ENCODE measurements around the gene ARFRP1.
A peak's percentile ranks its signal among the peaks of the same experiment; 100 is the strongest.

Gene ARFRP1, protein sequence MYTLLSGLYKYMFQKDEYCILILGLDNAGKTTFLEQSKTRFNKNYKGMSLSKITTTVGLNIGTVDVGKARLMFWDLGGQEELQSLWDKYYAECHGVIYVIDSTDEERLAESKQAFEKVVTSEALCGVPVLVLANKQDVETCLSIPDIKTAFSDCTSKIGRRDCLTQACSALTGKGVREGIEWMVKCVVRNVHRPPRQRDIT

DNA sequence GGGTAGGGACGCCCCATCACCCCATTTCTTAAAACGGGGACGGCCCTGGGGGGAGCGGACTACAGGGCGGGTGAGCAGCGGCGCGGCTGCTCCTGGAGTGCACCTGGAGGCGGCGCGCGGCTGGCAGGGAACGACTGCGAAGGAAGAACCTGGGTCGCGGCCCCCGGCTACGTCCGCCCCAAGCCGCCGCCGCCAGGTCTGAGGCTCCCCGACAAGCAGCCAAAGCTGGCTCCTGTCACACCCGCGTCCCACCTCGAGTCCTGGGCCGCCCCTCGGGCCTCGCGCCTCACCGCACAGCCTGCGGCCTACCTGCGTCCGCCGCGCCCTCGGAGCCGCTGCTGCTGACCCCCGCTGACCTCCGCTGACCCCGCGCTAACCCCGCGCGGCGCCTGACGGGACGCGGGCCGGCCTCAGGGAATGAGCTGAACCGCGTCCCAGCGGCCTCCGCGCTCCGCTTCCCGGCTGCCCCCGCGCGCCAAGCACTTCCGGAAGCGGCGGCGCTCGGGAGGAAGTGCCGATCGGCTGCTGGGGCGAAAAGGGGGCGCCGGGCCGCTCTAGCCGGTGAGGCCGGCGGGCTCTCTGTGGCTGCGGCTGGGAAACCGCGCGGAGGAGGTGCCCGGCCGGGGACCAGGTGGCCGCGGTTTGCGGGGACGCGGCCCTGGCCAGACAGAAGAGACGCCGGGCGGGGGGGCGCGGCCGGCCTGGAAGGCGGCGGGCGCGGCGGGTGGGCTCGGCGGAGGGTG, at the start of gene ARFRP1, which contains the start of gene ZGPAT:
Gene ARFRP1 (minus strand): TSS at position 419 of the 743 bp plus-strand sequence. CDS start 885 bp downstream, outside the sequence.
Gene ZGPAT (plus strand): TSS at position 482 of the 743 bp plus-strand sequence. CDS start 542 bp downstream, outside the sequence.
- peaks cover 63% of the 10 kb centered on the region for H3K36me3 Mint-ChIP-seq (ENCODE audit: low read depth)
- peaks cover 37% of the 10 kb centered on the region for H3K4me1 Mint-ChIP-seq (ENCODE audit: low read depth)

DNA sequence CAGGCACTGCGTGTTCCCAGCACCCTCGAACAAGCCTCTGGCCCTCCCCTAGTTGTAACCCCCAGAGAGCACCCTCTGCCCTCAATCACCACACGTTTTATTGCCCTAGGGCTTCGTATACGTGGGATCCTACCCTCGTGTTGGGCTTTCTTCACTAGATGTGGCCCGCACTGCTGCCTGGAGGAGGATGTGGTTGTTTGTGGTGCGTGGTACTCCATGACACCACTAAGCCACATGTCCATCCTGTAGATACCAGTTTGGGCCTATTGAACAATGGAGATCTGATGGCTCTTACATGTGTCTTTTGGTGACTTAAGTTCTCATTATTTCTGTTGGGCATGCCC, 48.8 kb upstream of the ARFRP1 start:
- Mint-ChIP-seq H3K9me3 (no peaks in the 10 kb centered on the region), H3K4me1 (ENCODE audit: low read depth) (peaks cover 8% of the 10 kb centered on the region), H3K4me3 (no peak overlapping the region), H3K27me3 (ENCODE audit: low read depth) (no peaks in the 10 kb centered on the region), H3K36me3 (ENCODE audit: low read depth) (no peaks in the 10 kb centered on the region), H3K27ac (no peak overlapping the region)
- no peak for DNase-seq (ENCODE audit: low spot score)

More for the DNA sequence above, at the start of gene ARFRP1, which contains the start of gene ZGPAT:
- peak within 1 kb of the TSS; percentile 88 for H3K27ac Mint-ChIP-seq
- peaks cover 5% of the 10 kb centered on the region for H3K9me3 Mint-ChIP-seq
- H3K27me3 Mint-ChIP-seq (ENCODE audit: low read depth): no peaks in the 10 kb centered on the region
- peak; percentile 91 for DNase-seq (ENCODE audit: low spot score)
- peak within 1 kb of the TSS; percentile 94 for H3K4me3 Mint-ChIP-seq

DNA sequence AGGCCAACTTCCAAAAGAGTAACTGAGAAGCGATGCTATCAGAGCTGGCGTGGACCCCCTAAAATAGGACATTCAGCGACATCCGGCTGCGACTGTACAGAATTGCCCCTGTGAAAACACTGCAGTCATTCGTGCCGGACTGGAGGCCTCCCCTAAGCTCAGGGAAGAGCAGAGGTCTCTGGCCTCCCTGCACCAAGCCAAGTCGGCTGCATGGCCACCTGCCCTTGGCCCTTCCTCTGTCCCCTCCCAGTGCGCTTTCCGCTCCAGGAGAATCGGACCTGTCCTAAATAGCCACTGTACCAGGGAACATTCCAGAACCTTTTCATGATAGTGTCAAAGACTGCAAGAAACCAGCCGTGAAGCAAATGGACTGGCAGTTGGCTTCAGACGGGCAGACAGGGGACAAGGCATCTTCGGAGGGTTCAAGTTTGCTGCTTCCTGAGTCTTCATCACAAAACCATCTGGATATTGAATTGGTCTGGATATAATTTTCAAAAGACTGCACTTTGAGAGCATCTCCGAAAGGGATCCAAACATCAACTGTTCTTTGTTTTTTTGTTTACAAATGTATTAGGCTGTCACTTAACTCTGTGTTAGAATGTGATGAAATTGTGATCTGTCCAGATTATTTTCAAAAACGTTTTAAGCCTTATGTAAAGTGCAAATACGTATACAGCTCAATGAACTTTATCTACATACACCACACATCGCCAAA, 48.3 kb upstream of the ARFRP1 start:
- peaks cover 11% of the 10 kb centered on the region for H3K4me1 Mint-ChIP-seq (ENCODE audit: low read depth)
- H3K27ac Mint-ChIP-seq: no peak overlapping the region
- no peak for DNase-seq (ENCODE audit: low spot score)
- H3K9me3 Mint-ChIP-seq: no peaks in the 10 kb centered on the region
- no peak overlapping the region for H3K4me3 Mint-ChIP-seq
- no peaks in the 10 kb centered on the region for H3K27me3 Mint-ChIP-seq (ENCODE audit: low read depth)
- no peaks in the 10 kb centered on the region for H3K36me3 Mint-ChIP-seq (ENCODE audit: low read depth)

- Mint-ChIP-seq H3K4me1 (ENCODE audit: low read depth) (peaks cover 11% of the 10 kb centered on the region), H3K9me3 (no peaks in the 10 kb centered on the region), H3K36me3 (ENCODE audit: low read depth) (no peaks in the 10 kb centered on the region), H3K27ac (no peak overlapping the region), H3K27me3 (ENCODE audit: low read depth) (no peaks in the 10 kb centered on the region), H3K4me3 (no peak overlapping the region)
- no peak for DNase-seq (ENCODE audit: low spot score)
Observed at GRCh38 chr20:63754008-63754407, 46.2 kb upstream of the ARFRP1 start.

GRCh38 chr20:63753381-63753780, 45.6 kb upstream of the ARFRP1 start:
- Mint-ChIP-seq H3K4me1 (ENCODE audit: low read depth) (peaks cover 11% of the 10 kb centered on the region), H3K9me3 (no peaks in the 10 kb centered on the region), H3K27me3 (ENCODE audit: low read depth) (no peaks in the 10 kb centered on the region), H3K4me3 (no peak overlapping the region), H3K27ac (no peak overlapping the region), H3K36me3 (ENCODE audit: low read depth) (no peaks in the 10 kb centered on the region)
- DNase-seq (ENCODE audit: low spot score): no peak

GRCh38 chr20:63752411-63753101, 44.8 kb upstream of the ARFRP1 start:
- H3K27me3 Mint-ChIP-seq (ENCODE audit: low read depth): no peaks in the 10 kb centered on the region
- DNase-seq (ENCODE audit: low spot score): no peak
- H3K9me3 Mint-ChIP-seq: no peaks in the 10 kb centered on the region
- no peak overlapping the region for H3K27ac Mint-ChIP-seq
- H3K4me1 Mint-ChIP-seq (ENCODE audit: low read depth): peaks cover 11% of the 10 kb centered on the region
- H3K36me3 Mint-ChIP-seq (ENCODE audit: low read depth): no peaks in the 10 kb centered on the region
- H3K4me3 Mint-ChIP-seq: no peak overlapping the region

- Mint-ChIP-seq H3K4me3 (peak overlapping the region; percentile 71), H3K4me1 (ENCODE audit: low read depth) (peaks cover 8% of the 10 kb centered on the region), H3K27ac (peak overlapping the region; percentile 88), H3K9me3 (no peaks in the 10 kb centered on the region), H3K36me3 (ENCODE audit: low read depth) (no peaks in the 10 kb centered on the region), H3K27me3 (ENCODE audit: low read depth) (no peaks in the 10 kb centered on the region)
- no peak for DNase-seq (ENCODE audit: low spot score)
Observed at GRCh38 chr20:63751471-63752271, 43.9 kb upstream of the ARFRP1 start.

DNA sequence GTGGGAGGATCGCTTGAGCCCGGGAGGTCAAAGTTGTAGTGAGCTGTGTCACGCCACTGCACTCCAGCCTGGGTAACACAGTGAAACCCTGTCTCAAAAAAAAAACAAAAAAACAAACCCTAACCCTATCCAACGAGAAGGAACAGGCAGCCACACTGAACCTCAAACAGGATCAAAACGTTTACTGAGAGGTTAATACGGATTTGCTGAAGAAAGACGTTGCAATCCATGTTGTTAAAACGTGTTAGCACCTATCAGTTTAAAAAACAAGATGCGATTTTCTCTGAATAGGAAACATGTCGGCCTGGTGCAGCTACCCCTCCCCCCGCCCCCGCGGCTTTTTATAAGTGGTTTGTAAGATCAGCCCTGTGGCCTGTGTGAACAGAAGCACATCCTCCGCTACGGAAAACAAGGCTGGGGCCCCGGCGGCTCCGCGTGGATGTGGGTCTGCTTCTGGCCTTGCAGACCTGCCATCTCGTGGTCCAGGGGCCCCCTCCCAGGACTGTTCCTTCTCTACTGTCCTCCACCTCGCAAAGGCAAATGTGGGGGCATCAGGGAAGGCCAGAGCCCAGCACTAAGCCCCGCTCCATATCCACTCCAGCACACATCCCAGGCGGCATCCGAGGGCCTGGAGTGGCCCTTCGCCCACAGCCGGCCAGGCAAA, 43.2 kb upstream of the ARFRP1 start:
- H3K27me3 Mint-ChIP-seq (ENCODE audit: low read depth): no peaks in the 10 kb centered on the region
- peak; percentile 45 for DNase-seq (ENCODE audit: low spot score)
- H3K4me1 Mint-ChIP-seq (ENCODE audit: low read depth): peaks cover 4% of the 10 kb centered on the region
- peak overlapping the region; percentile 71 for H3K4me3 Mint-ChIP-seq
- no peaks in the 10 kb centered on the region for H3K9me3 Mint-ChIP-seq
- H3K36me3 Mint-ChIP-seq (ENCODE audit: low read depth): no peaks in the 10 kb centered on the region
- H3K27ac Mint-ChIP-seq: peak overlapping the region; percentile 88

- Mint-ChIP-seq H3K36me3 (ENCODE audit: low read depth) (no peaks in the 10 kb centered on the region), H3K27me3 (ENCODE audit: low read depth) (no peaks in the 10 kb centered on the region), H3K27ac (peak overlapping the region; percentile 49), H3K4me1 (ENCODE audit: low read depth) (peaks cover 4% of the 10 kb centered on the region), H3K9me3 (no peaks in the 10 kb centered on the region), H3K4me3 (no peak overlapping the region)
- DNase-seq (ENCODE audit: low spot score): no peak
Observed at GRCh38 chr20:63749597-63750508, 42.1 kb upstream of the ARFRP1 start.

DNA sequence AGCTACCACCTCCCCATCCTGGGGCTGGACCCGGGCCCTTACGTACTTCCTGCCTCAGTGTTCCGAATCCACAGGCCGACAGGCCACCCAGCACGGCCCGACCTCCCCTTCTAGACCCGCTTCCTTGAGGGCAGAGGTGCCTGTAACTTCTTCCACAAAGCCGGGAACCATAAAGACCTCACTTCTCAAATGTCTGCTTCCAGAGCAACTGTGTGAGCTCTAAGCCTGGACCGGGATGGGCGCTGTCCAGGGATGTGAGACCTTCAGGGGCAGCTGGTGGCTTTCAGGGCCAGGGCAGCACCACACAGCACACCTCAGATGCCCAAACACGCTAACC, 41.1 kb upstream of the ARFRP1 start:
- H3K4me1 Mint-ChIP-seq (ENCODE audit: low read depth): peaks cover 4% of the 10 kb centered on the region
- peak overlapping the region; percentile 45 for H3K27ac Mint-ChIP-seq
- no peak for DNase-seq (ENCODE audit: low spot score)
- peaks cover under 1% of the 10 kb centered on the region for H3K36me3 Mint-ChIP-seq (ENCODE audit: low read depth)
- no peaks in the 10 kb centered on the region for H3K27me3 Mint-ChIP-seq (ENCODE audit: low read depth)
- no peaks in the 10 kb centered on the region for H3K9me3 Mint-ChIP-seq
- H3K4me3 Mint-ChIP-seq: no peak overlapping the region

DNA sequence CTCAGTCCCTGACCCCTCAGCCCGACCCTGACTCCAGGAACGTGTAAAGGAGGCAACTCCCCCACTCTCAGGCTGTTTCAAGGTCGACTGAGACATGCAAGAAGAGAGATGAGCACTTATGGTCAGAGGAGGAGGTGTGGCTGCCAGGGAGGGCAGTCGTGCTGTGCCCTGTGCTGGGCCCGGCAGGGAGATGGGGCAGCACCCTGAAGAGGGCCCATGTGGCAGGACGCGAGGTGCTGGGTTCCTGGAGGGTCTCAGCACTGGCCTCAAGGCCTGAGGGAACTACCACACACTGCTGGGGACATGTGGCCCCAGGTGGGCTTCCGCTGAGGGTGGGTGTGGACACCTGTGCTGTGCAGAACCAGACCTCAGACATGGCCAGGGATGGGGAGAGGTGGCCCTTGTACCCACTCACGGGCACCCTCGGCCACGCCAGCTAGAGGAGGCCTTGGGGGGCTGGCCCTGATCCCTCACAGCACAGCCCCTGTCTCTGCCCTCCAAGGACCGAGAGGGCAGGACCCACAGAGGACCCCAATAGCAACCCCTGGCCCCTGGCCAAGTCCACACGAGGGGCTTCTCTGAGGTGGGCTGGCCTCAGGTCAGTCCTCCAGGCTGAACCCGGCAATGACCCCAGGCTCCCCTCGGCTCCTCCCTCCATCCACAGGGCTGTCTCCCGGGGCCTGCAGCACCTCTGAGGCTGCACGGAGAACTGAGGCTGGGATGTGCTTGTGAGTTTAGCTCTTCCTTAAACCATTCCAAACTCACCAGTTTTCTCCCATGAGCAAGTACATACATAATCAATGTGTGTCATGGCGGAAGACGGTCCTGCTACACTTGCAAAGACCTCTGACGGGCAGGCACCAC, 40.5 kb upstream of the ARFRP1 start:
- H3K27ac Mint-ChIP-seq: peak overlapping the region; percentile 31
- no peak overlapping the region for H3K4me3 Mint-ChIP-seq
- no peaks in the 10 kb centered on the region for H3K9me3 Mint-ChIP-seq
- no peak for DNase-seq (ENCODE audit: low spot score)
- H3K27me3 Mint-ChIP-seq (ENCODE audit: low read depth): no peaks in the 10 kb centered on the region
- H3K36me3 Mint-ChIP-seq (ENCODE audit: low read depth): peaks cover 6% of the 10 kb centered on the region
- H3K4me1 Mint-ChIP-seq (ENCODE audit: low read depth): peaks cover 4% of the 10 kb centered on the region

All from T-helper 2 cell treated with Interferon-gamma antibody and Interleukin-4, amounts not matched to agents 5 μg/mL and 100 μg/mL, for 36 hours (primary cell).